Mesothelial cell of epicardium (in vitro differentiated cells): ENCODE measurements around the gene ZIC1. TPM values are rescaled to one million over a fixed set of nuclear protein-coding genes. Genes with fewer than 3 reads are reported as not detected.

Source experiments
- DNase-seq, 2 experiments: peaks; one replicate each; pipeline ENCODE4 v3.0.0; 2021; ENCODE audit warnings: low spot score in 2 of 2; ENCODE audit not compliant: unreplicated experiment in 2 of 2
- H3K27ac Mint-ChIP-seq: 2 replicates; pipeline ENCODE4 v1.8.0; 2021; ENCODE audit warnings: mixed read lengths
- H3K27me3 Mint-ChIP-seq: 2 replicates; pipeline ENCODE4 v1.8.0; 2021; ENCODE audit warnings: low read depth, mixed read lengths
- H3K36me3 Mint-ChIP-seq: 2 replicates; pipeline ENCODE4 v1.8.0; 2021; ENCODE audit warnings: mixed read lengths
- H3K4me1 Mint-ChIP-seq: 2 replicates; pipeline ENCODE4 v1.8.0; 2021; ENCODE audit warnings: mixed read lengths
- H3K4me3 Mint-ChIP-seq: 2 replicates; pipeline ENCODE4 v1.8.0; 2021; ENCODE audit warnings: mild to moderate bottlenecking, moderate library complexity, mixed read lengths
- H3K9me3 Mint-ChIP-seq: 2 replicates; pipeline ENCODE4 v1.8.0; 2021; ENCODE audit warnings: mixed read lengths
- total RNA-seq: library from RNA; stranded (reverse); gene quantifications from 3 replicates; pipeline ENCODE4 v1.2.1, GENCODE V29; 2021
- TF ChIP-seq, protein P1 (sequence below): fragments of 200-600 bp; sonication (generic); IDR thresholded peaks from one replicate; pipeline ENCODE4 v1.5.0; 2021; ENCODE audit warnings: antibody characterized with exemption; ENCODE audit not compliant: unreplicated experiment

Gene ZIC1
- total RNA-seq, 1 donor from 2014 or later: 0.22 TPM

DNA sequence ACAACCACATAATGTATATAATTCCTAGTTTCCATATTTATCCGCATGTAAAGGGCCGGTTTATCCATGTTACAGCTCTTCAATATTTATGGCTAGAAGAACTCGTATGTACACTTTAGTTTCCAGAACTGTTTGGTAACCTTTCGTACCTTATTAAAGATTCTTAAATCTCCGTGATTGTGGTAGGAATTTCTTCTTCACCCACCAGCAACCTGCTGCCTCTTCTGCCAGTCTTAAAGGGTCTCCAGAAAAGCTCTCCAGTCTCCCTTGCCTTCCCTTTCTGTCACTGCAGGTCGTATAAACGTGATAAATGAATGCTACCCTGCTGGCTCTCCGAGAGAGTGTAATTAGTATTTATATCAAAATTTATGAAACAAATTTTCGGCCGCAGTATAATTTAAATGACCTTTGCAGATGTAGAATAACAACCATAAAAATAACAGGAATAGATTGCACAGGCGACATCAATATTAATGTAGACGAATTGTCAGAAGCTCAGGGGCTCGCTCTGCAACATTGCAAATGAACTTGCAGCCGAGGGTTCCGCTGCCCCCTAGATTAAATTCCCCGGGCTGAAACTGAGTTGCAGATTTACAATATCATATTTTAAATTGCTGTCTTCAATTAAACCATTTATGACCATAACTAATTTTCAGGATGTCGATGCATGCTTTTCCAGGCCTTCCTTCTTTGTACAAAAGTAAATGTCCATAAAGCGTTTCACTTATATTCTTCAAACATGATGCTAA lies 5.4 kb downstream of the ZIC1 start:
- Mint-ChIP-seq H3K4me3 (no peak overlapping the region), H3K9me3 (no peaks in the 10 kb centered on the region), H3K27ac (no peak overlapping the region), H3K36me3 (no peaks in the 10 kb centered on the region), H3K27me3 (peaks cover 97% of the 10 kb centered on the region), H3K4me1 (peaks cover 19% of the 10 kb centered on the region)
- TF ChIP-seq, protein P1, sequence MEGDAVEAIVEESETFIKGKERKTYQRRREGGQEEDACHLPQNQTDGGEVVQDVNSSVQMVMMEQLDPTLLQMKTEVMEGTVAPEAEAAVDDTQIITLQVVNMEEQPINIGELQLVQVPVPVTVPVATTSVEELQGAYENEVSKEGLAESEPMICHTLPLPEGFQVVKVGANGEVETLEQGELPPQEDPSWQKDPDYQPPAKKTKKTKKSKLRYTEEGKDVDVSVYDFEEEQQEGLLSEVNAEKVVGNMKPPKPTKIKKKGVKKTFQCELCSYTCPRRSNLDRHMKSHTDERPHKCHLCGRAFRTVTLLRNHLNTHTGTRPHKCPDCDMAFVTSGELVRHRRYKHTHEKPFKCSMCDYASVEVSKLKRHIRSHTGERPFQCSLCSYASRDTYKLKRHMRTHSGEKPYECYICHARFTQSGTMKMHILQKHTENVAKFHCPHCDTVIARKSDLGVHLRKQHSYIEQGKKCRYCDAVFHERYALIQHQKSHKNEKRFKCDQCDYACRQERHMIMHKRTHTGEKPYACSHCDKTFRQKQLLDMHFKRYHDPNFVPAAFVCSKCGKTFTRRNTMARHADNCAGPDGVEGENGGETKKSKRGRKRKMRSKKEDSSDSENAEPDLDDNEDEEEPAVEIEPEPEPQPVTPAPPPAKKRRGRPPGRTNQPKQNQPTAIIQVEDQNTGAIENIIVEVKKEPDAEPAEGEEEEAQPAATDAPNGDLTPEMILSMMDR: no peak
- no peak for DNase-seq

DNA sequence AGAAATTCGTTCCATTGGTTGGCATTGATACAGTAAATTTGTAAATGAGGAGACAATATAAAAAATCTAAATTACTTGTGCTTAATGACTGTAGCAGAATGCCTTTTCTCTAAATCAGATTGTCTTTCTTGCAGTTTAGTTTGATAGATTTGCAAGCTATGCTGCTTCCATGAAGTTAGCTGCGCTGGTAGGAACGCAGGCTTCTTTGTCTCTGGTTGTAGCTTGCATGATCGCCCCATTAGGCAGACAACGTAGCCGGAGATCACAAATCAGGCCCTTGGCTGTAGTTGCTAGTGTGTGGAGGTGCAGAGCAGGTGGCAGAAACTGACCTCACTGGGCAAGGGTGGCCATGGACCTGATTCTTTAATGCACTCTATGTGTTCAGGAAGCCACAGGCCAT lies 6.1 kb downstream of the ZIC1 start:
- no peaks in the 10 kb centered on the region for H3K9me3 Mint-ChIP-seq
- H3K27me3 Mint-ChIP-seq: peaks cover 99% of the 10 kb centered on the region
- DNase-seq: no peak
- TF ChIP-seq, protein P1: no peak
- H3K36me3 Mint-ChIP-seq: no peaks in the 10 kb centered on the region
- H3K27ac Mint-ChIP-seq: no peak overlapping the region
- H3K4me1 Mint-ChIP-seq: peaks cover 21% of the 10 kb centered on the region
- no peak overlapping the region for H3K4me3 Mint-ChIP-seq

DNA sequence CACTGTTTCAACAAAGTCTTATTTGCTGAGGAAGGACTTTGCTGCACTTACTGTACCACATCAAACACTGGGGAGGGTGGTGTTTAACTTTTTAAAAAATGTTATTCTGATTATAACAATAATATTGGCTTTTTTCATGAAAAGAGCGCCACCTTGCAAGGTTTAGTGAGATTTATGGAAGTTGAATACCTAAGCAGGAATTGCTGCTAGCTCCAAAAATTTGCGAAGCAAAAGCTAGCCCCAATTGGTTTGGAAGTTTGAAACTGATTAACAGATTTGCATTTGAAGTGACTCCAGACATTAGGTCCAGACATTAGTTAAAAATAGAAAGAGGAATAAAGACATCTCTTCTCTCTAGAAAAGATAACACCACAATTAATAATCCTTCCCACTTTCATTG lies 6.7 kb downstream of the ZIC1 start:
- DNase-seq: no peak
- Mint-ChIP-seq H3K27me3 (peaks cover 99% of the 10 kb centered on the region), H3K9me3 (no peaks in the 10 kb centered on the region), H3K4me3 (no peak overlapping the region), H3K4me1 (peaks cover 17% of the 10 kb centered on the region), H3K36me3 (no peaks in the 10 kb centered on the region), H3K27ac (no peak overlapping the region)
- TF ChIP-seq, protein P1: no peak

DNA sequence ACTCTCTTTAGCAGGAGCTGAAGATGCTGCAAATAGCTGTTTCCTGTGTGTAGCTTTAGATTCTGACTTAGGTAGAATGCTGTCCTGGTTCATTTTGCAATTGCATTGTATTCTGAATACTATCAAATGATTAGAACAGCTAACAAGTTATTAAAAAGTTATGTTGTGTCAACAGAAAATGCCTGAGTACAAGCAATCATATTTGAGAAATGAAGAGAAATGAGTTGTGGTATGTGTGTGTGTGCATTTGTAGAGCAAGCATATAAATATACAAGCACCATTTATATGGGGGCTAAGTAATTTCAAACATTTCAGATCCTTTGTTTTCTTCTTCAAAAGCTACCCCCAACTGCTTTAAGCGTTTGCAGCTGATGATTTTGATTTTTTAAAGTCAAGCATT lies 7.8 kb downstream of the ZIC1 start:
- Mint-ChIP-seq H3K27ac (no peak overlapping the region), H3K36me3 (no peaks in the 10 kb centered on the region), H3K4me3 (no peak overlapping the region), H3K9me3 (no peaks in the 10 kb centered on the region), H3K27me3 (peaks cover 98% of the 10 kb centered on the region), H3K4me1 (peaks cover 22% of the 10 kb centered on the region)
- DNase-seq: no peak
- TF ChIP-seq, protein P1: no peak

DNA sequence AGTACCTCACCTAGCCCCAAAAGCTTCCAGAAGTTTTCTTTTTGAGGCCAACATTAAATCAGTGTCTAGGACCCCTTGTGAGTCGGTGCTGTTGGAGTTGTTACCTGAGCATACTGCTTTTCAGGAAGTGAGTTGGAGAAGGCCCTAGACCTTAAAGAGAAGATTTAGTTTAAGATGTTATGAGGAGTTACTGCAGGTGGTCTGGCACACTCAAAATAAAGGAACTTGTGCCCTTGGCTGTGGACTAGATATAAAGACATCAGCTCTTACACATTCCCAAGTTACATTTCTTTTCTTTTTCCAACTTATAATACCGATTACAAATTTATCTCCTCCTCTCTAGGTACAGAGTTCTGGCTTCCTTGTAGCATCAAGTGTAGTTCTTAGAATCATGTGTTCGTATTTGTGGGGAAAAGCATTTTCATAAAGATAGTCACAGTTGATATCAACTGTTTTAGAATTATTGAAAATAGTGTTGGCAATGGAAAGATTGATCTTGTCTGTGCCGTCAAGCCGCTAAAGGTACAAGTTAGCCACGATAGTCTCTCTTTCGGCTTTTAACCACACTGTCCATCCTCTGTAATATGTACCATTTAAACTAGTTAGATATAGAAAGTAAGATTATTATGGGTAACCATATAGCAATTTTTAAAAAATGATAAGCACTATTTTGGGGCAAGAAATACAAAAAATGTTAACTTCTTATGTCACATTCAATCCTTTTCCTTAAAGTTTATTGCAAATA lies 8.6 kb downstream of the ZIC1 start:
- TF ChIP-seq, protein P1: no peak
- peaks cover 19% of the 10 kb centered on the region for H3K4me1 Mint-ChIP-seq
- no peak for DNase-seq
- H3K27ac Mint-ChIP-seq: no peak overlapping the region
- no peaks in the 10 kb centered on the region for H3K9me3 Mint-ChIP-seq
- H3K36me3 Mint-ChIP-seq: no peaks in the 10 kb centered on the region
- H3K27me3 Mint-ChIP-seq: peaks cover 98% of the 10 kb centered on the region
- no peak overlapping the region for H3K4me3 Mint-ChIP-seq
